Jurkat, Clone E6-1 (cell line): ENCODE measurements around the gene PACRG.

Experiments used
- DNase-seq: peaks from one replicate; pipeline ENCODE4 v3.0.0-alpha.2; 2011; ENCODE audit warnings: low read depth, low spot score
- H3K4me3 ChIP-seq: 2 replicates; pipeline ENCODE4 v1.5.1; 2011; ENCODE audit warnings: mild to moderate bottlenecking, low read length, control low read depth, moderate library complexity

The PACRG gene

GRCh38 chr6:163146036-163146435 is 418.3 kb downstream of the PACRG start:
- no peak overlapping the region for H3K4me3 ChIP-seq
- DNase-seq: no peak

GRCh38 chr6:163147994-163148393 is 420.2 kb downstream of the PACRG start:
- H3K4me3 ChIP-seq: no peak overlapping the region
- DNase-seq: peak; percentile 3

GRCh38 chr6:163148451-163149278 is 420.9 kb downstream of the PACRG start:
- no peak overlapping the region for H3K4me3 ChIP-seq
- DNase-seq: no peak

- no peak for DNase-seq
- H3K4me3 ChIP-seq: no peak overlapping the region
Observed at GRCh38 chr6:163149279-163149848, 421.6 kb downstream of the PACRG start.

GRCh38 chr6:163151212-163151611 is 423.4 kb downstream of the PACRG start:
- no peak overlapping the region for H3K4me3 ChIP-seq
- no peak for DNase-seq

DNA sequence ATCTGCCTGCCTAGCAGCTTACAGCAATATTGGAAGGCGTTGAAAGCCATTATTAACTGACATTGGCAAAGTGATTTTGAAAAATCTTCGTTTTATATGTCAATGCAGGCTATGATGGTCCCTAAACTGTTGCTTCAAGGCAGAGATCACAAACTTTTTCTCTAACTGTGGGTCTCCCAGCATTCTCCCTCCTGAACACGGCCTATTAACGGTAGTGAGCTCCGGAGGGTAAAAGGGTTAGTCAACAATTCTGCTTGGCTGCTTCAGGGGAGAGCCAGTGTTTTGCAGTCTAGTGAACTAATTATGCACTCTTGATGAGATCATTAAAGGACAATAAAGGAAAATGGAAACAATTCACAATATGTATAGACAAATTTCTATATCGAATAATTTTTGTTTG is 424.9 kb downstream of the PACRG start:
- DNase-seq: no peak
- no peak overlapping the region for H3K4me3 ChIP-seq

DNA sequence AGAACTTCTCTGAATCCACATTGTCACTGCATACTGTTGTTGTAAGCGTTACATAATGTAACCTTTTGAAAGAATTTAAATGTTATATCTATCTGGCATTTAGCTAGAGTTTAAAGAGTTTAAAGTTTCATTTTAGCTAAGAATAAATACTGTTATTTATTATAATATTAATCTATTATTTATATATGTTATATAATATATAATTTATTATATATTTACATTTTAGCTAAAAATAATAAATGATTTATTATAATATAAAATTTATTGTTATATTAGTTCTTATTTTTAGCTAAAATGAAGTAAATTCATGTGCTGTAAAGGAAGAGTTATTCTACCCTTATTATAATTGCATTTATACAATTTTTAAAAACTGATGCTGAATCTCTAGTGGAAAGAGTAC is 431.3 kb downstream of the PACRG start:
- DNase-seq: no peak
- H3K4me3 ChIP-seq: no peak overlapping the region

GRCh38 chr6:163159689-163160088 is 431.9 kb downstream of the PACRG start:
- H3K4me3 ChIP-seq: no peak overlapping the region
- DNase-seq: no peak

DNA sequence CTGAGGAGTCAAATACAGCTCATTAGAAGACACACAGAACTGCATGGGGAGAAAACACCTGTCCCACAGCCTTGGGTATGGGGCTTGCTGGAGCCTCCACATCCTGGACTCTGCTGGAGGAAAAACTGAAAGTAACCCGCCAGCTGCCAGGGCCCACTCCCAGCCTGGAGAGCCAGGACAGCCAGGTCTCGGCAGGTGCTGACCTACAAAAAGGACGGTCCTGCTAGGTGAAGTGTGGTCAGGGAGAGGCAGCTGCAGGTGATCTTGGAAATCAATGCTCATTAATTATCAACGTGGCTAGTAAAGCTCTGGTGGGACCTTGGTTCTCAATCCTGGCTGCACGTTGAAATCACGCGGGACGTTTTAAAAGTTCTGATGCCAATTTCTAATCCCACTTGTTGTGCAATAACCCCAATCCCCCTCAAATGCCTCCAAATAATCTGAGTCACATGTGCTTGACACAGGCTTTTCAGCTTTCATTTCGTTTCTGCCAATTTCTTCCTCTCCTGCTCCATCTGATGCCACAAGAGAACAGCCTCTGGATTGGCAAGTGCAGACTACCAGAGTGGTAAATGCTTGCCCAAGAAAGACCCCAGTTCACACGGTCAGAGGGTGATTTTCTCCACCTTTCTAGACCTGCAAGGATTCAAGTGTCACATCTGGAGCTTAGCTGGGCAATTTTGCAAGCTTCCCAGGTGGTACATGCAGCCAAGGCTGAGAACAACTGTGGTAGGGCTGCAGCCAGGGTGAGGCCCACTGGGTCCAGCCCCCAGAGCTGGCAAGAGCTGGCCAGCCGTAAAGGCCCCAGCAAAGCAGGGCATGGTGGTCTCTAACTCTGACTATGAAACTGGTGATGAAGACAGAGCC is 434.5 kb downstream of the PACRG start:
- no peak for DNase-seq

GRCh38 chr6:163162874-163163213 is 435.1 kb downstream of the PACRG start:
- DNase-seq: no peak
- H3K4me3 ChIP-seq: no peak overlapping the region

More for the DNA sequence above, 434.5 kb downstream of the PACRG start:
- no peak overlapping the region for H3K4me3 ChIP-seq

DNA sequence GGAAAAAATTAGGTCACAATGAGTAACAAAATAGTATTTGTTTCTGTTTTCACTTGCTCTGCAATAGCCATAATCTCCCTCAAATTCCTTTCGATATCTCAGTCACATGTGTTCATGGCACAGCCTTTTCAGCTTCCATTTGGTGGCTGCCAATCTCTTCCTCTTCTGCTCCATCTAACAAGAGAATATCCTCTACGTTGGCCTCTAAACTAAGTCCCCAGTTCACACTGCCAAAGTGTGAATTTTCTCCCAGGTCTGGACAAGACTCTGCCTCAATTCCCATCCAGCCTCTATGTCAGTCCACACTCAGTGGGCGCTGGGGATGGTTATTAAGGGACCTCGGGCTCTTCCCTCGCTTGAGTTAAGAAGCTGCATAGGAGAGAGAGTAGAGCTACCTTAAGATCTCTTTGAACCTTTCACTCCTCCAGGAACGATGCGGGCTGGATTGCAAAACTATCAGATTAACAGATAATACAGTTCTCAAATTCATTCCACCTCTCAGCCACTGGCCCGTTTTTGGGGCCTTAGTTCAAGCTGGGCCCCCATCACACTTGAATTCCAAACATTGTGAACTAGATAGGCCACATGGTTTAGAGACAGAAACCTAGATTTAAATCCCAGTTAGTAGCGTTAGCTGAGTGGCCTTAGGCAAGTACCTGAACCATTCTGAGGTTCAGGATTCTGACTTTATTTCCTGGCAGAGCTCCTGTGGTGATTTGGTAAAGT is 436.6 kb downstream of the PACRG start:
- no peak overlapping the region for H3K4me3 ChIP-seq
- DNase-seq: no peak

GRCh38 chr6:163165155-163165910 is 437.6 kb downstream of the PACRG start:
- DNase-seq: no peak
- no peak overlapping the region for H3K4me3 ChIP-seq

DNA sequence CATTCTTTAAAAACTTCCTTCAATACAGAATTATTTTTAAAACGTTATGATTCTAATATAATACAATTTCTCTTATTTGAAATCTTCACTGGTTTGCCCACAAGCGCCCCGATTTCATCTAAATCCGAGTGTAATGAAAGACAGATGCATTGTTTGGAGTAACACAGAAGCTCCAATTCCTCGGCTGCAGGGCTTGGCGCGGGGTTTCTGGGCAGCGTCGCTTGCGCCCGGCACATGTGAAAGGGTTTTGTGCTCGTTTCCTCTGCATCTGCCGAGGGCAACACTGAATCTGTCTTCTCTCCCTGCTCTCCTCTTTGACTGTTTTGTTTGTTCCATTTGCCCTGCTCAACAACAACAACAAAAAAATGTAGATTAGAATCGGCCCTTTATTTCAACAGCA is 438.1 kb downstream of the PACRG start:
- no peak for DNase-seq
- no peak overlapping the region for H3K4me3 ChIP-seq

DNA sequence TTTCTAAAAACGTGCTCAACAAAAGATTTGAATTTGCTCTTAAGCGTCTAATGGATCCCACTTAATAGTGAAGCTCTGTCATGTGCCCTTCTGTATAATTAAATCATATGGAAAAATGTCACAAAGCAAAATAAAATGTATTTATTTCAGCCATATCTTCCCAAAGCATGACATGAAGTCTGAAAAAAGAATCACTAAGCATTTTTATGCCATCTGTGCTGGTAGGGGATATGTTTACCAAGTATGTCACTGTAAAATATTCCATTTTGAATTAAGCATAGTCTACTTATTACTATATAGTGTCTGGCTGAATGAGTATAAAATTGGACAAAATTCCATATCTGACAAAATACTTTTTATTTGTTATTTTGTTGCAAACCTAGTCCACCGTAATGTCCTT is 438.7 kb downstream of the PACRG start:
- no peak for DNase-seq
- H3K4me3 ChIP-seq: no peak overlapping the region

- H3K4me3 ChIP-seq: no peak overlapping the region
- DNase-seq: no peak
Observed at GRCh38 chr6:163169521-163169920, 441.7 kb downstream of the PACRG start.

- DNase-seq: peak; percentile 29
- H3K4me3 ChIP-seq: no peak overlapping the region
Observed at GRCh38 chr6:163170294-163170883, 442.6 kb downstream of the PACRG start.

GRCh38 chr6:163173741-163174140 is 446.0 kb downstream of the PACRG start:
- no peak for DNase-seq
- no peak overlapping the region for H3K4me3 ChIP-seq

DNA sequence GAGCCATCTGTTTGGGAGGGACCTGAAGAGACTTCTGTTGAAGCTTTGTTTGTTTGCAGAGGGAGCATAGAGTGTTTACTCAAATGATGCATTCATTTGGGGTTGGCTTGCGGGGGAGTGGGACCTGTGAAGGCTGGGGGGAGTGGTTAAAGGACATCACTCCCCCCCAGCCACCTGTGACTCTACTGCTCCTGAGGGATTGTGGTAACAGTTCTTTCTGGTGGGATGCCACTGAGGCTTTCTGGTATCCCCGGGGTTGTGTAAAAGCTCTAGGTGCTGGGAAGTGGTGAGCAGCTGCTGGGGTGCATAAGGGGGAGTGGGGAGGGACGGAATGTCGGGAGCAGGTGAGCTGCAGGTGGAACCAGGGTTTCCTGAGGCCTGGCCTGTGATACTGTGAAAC is 447.5 kb downstream of the PACRG start:
- DNase-seq: no peak
- H3K4me3 ChIP-seq: no peak overlapping the region
